ENCODE results near the gene METTL1. TPM values are rescaled to one million over a fixed set of nuclear protein-coding genes. Genes with fewer than 3 reads are reported as not detected.

Gene METTL1
- total RNA-seq, 2 experiments from 2014 or later: 17.3 to 20.4 TPM

DNA sequence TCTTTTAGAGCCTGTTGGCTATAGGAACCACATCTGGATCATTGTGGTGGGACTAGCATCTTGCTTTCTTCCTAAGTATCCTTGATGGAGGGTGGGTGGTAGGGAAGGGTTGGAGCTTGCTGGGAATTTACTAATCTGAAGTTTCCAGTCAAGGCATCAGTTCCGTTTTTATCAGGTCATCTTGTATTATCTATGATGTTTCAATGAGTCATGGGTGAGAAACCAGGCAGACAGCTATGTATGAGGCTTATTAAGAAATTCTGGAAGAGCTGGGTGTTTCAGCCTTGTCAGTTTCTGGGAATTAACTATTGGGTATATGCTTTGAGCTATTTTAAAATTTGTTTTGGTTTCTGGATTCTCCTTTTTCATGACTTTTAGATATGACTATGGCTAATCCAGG is 22.0 kb upstream of the METTL1 start:
- Mint-ChIP-seq H3K4me3 (no peak overlapping the region), H3K27ac (peak overlapping the region; percentile 76), H3K4me1 (ENCODE audit: low read depth) (peaks cover 13% of the 10 kb centered on the region), H3K9me3 (no peaks in the 10 kb centered on the region), H3K27me3 (ENCODE audit: low read depth) (no peaks in the 10 kb centered on the region), H3K36me3 (ENCODE audit: low read depth) (peaks cover 23% of the 10 kb centered on the region)
- DNase-seq: no peak
- CTCF ChIA-PET: interaction anchor here (1.0 to 2.7 kb wide), 6 partner anchors 9 to 111 kb away, joined by 3 to 20 read pairs (median 4); partner anchors contain the start of gene TSFM
- intact Hi-C loops (cut with micrococcal nuclease): no loop called here

DNA sequence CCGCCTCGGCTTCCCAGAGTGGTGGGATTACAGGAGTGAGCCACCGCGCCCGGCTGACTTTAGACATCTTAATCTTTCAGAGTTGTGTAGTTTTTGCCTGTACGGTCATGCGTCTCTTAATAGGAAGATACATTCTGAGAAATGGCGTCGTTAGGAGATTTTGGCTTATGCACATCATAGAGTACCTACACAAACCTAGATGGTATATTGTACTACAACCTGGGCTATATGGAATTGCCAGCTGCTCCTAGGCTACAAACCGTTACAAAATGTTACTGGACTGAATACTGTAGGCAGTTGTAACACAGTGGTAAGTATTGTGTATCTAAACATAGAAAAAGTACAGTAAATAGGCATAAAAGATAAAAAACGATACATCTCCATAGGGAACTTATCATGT is 12.0 kb upstream of the METTL1 start:
- Mint-ChIP-seq H3K4me1 (ENCODE audit: low read depth) (peaks cover 31% of the 10 kb centered on the region), H3K27ac (peak overlapping the region; percentile 15), H3K27me3 (ENCODE audit: low read depth) (no peaks in the 10 kb centered on the region), H3K4me3 (peak overlapping the region; percentile 68), H3K36me3 (ENCODE audit: low read depth) (peaks cover 26% of the 10 kb centered on the region), H3K9me3 (no peaks in the 10 kb centered on the region)
- CTCF ChIA-PET: interaction anchor here (0.9 to 2.9 kb wide), 12 partner anchors 9 to 123 kb away, joined by 3 to 20 read pairs (median 5); no protein-coding TSS in a partner anchor
- intact Hi-C loops (cut with micrococcal nuclease): loop anchor here (2.0 to 5.0 kb wide), 2 partner anchors 19 to 202 kb away; no protein-coding TSS in a partner anchor
- no peak for DNase-seq

DNA sequence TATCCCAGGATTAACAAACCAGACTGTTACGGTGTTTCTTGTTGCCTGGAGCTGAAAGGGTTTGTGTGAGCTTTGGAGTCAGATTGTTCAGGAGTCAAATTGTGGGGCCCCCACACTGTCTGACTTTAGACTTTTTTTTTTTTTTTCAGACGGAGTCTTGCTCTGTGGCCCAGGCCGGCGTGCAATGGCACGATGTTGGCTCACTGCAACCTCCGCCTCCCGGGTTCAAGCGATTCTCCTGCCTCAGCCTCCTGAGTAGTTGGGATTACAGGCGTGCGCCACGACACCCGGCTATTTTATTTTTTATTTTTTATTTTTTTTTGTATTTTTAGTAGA is 11.5 kb upstream of the METTL1 start:
- CTCF ChIA-PET: interaction anchor here (0.8 to 2.9 kb wide), 17 partner anchors 10 to 124 kb away, joined by 3 to 20 read pairs (median 5); partner anchors contain the start of genes AVIL and CDK4
- no peak for DNase-seq
- Mint-ChIP-seq H3K27me3 (ENCODE audit: low read depth) (no peaks in the 10 kb centered on the region), H3K4me1 (ENCODE audit: low read depth) (peaks cover 29% of the 10 kb centered on the region), H3K4me3 (peak overlapping the region; percentile 100), H3K9me3 (no peaks in the 10 kb centered on the region), H3K36me3 (ENCODE audit: low read depth) (peaks cover 22% of the 10 kb centered on the region), H3K27ac (no peak overlapping the region)
- intact Hi-C loops (cut with micrococcal nuclease): loop anchor here (2.0 to 5.0 kb wide), 2 partner anchors 19 to 201 kb away; no protein-coding TSS in a partner anchor

DNA sequence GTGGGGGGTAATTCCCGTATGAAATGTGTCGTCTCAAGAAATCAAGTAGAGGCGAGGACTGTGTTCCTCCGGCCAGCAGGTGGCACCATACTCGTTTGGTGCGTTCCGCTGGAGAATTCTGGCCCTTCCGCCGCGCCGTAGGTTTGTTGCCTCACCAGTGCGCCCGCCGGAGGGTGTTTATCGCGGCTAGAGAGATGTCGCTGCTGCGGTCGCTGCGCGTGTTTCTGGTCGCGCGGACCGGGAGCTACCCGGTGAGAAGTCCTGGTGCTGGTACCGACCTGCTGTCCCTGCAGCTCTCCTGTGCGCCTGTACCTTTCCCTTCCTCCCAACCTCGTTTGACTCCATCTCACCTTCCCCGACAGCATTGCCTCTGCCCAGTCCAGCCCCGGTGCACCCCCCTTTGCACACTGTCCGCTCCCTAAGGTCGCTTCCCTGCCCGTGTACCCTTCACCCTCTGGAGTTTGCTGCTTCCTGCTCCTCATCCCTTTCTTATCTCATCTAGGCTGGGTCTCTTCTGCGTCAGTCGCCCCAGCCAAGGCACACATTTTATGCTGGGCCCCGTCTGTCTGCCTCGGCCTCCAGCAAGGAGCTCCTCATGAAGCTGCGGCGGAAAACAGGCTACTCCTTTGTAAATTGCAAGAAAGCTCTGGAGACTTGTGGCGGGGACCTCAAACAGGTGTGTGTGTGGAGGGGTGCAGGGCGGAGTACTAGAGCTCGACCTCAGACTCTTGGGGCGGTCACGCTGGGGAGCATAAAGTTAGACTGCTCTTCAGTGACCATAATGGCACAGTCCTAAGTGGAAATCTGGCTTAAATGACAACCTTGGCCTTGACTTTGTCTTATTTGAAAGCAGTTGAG is 10.9 kb upstream of the METTL1 start, which contains the start of gene TSFM:
Gene TSFM, plus strand, starts transcription at position 180 of the 858 bp plus-strand sequence. Its CDS starts 15 bp downstream, at position 195.
- CTCF ChIA-PET: interaction anchor here (0.6 to 2.9 kb wide), 21 partner anchors 10 to 124 kb away, joined by 3 to 20 read pairs (median 5); partner anchors contain the start of genes AVIL and CDK4
- Mint-ChIP-seq H3K4me1 (ENCODE audit: low read depth) (peaks cover 29% of the 10 kb centered on the region), H3K4me3 (peak within 1 kb of the TSS; percentile 100), H3K27me3 (ENCODE audit: low read depth) (no peaks in the 10 kb centered on the region), H3K9me3 (no peaks in the 10 kb centered on the region), H3K27ac (peak within 1 kb of the TSS; percentile 86), H3K36me3 (ENCODE audit: low read depth) (peaks cover 20% of the 10 kb centered on the region)
- intact Hi-C loops (cut with micrococcal nuclease): loop anchor here (1.0 to 5.0 kb wide), 8 partner anchors 11 to 201 kb away; partner anchors contain the start of genes CDK4, EEF1AKMT3 and METTL1
- DNase-seq: peak; percentile 99

DNA sequence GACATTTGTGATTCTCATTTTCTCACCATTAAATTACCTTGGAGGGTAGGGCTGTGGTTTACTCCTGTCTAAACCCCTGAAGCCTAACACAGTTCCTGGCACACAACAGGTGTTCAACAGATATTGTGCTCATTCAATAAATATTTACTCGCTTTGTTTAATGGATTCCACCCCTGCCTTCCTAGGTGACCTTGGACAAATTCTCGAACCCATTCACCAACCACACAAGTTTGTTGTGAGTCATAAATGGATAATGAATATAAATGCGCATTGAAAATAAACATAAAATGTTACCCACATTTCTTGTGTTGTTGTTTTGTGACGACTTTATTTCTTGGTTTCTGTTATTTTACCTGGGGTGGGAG is 10.3 kb upstream of the METTL1 start:
- CTCF ChIA-PET: interaction anchor here (0.7 to 2.9 kb wide), 13 partner anchors 11 to 135 kb away, joined by 3 to 20 read pairs (median 5); partner anchors contain the start of gene AVIL
- no peaks in the 10 kb centered on the region for H3K27me3 Mint-ChIP-seq (ENCODE audit: low read depth)
- intact Hi-C loops (cut with micrococcal nuclease): loop anchor here (1.0 to 5.0 kb wide), 8 partner anchors 10 to 200 kb away; partner anchors contain the start of genes CDK4, EEF1AKMT3 and METTL1
- H3K4me1 Mint-ChIP-seq (ENCODE audit: low read depth): peaks cover 29% of the 10 kb centered on the region
- DNase-seq: no peak
- peaks cover 17% of the 10 kb centered on the region for H3K36me3 Mint-ChIP-seq (ENCODE audit: low read depth)
- H3K4me3 Mint-ChIP-seq: peak overlapping the region; percentile 100
- no peaks in the 10 kb centered on the region for H3K9me3 Mint-ChIP-seq
- peak overlapping the region; percentile 86 for H3K27ac Mint-ChIP-seq

DNA sequence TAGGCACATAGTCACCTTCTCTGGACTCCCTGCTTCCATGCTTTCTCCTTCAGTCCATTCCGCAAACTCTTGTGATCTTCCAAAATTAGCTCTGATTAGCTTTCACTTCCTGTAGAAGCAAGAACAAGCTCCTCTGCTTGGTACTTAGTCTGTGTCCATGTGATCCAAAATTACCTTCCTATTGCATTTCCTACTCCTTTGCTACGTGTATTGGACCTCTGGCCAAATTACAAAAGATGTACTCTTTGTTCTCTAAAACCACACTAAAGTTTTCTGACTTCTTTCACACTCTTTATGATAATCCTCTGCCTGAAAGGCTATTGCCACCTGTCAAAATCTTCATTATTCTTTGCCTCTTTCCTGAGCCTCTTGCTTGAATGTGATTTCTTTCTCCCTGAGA is 9.9 kb upstream of the METTL1 start:
- H3K27me3 Mint-ChIP-seq (ENCODE audit: low read depth): no peaks in the 10 kb centered on the region
- intact Hi-C loops (cut with micrococcal nuclease): loop anchor here (1.0 to 5.0 kb wide), 8 partner anchors 10 to 200 kb away; partner anchors contain the start of genes CDK4, EEF1AKMT3 and METTL1

DNA sequence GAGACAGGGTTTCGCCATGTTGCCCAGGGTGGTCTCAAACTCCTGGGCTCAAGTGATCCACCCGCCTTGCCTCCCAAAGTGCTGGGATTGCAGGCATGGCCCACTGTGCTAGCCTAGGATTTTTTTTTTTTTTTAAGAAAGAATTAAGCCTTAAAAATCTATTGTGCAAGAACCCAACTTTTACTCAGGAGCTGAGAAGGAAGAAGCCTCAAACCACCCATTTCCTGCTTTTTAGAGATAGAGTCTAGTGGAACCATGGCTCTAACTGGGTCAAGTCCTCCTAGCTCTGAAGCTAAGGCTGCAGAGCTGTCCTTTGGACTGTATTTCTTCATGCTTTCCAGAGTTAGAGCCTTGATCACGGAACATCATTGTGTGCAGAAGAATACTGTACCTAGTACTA is 9.3 kb upstream of the METTL1 start:
- Mint-ChIP-seq H3K4me3 (no peak overlapping the region), H3K27me3 (ENCODE audit: low read depth) (no peaks in the 10 kb centered on the region), H3K9me3 (no peaks in the 10 kb centered on the region), H3K27ac (peak overlapping the region; percentile 86), H3K4me1 (ENCODE audit: low read depth) (peaks cover 29% of the 10 kb centered on the region), H3K36me3 (ENCODE audit: low read depth) (peaks cover 13% of the 10 kb centered on the region)
- no peak for DNase-seq
- intact Hi-C loops (cut with micrococcal nuclease): loop anchor here (5.0 kb wide), 1 partner anchor 199 kb away; no protein-coding TSS in a partner anchor
- CTCF ChIA-PET: interaction anchor here (0.9 to 2.9 kb wide), 15 partner anchors 9 to 122 kb away, joined by 3 to 10 read pairs (median 5); partner anchors contain the start of genes AVIL, CYP27B1, EEF1AKMT3 and METTL1

More for the DNA sequence above, 9.9 kb upstream of the METTL1 start:
- CTCF ChIA-PET: interaction anchor here (0.7 to 2.9 kb wide), 16 partner anchors 9 to 136 kb away, joined by 3 to 10 read pairs (median 4); partner anchors contain the start of genes AVIL, CYP27B1, EEF1AKMT3 and METTL1
- Mint-ChIP-seq H3K9me3 (no peaks in the 10 kb centered on the region), H3K27ac (peak overlapping the region; percentile 86), H3K4me1 (ENCODE audit: low read depth) (peaks cover 29% of the 10 kb centered on the region), H3K4me3 (no peak overlapping the region), H3K36me3 (ENCODE audit: low read depth) (peaks cover 16% of the 10 kb centered on the region)
- no peak for DNase-seq

DNA sequence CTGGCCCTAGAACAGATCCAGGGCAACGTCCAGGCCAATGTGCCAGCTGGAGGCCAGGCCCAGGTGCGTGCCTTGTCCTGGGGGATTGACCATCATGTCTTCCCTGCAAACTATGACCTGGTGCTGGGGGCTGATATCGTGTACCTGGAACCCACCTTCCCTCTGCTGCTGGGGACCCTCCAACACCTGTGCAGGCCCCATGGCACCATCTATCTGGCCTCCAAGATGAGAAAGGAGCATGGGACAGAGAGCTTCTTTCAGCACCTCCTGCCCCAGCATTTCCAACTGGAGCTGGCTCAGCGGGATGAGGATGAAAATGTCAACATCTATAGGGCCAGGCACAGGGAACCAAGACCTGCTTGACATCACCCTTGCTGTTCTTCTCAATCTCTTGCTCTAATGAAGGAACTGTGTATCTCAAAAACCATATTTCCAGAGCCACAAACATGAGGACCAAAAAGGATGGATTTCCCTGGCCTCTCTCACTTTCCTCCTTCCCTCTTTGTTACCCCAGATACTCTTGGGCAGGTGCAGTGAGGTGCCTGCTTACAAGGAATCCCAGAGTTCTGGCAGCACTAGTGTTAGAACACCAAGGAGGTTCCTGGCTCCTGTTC is 8.5 kb upstream of the METTL1 start:
- DNase-seq: no peak

DNA sequence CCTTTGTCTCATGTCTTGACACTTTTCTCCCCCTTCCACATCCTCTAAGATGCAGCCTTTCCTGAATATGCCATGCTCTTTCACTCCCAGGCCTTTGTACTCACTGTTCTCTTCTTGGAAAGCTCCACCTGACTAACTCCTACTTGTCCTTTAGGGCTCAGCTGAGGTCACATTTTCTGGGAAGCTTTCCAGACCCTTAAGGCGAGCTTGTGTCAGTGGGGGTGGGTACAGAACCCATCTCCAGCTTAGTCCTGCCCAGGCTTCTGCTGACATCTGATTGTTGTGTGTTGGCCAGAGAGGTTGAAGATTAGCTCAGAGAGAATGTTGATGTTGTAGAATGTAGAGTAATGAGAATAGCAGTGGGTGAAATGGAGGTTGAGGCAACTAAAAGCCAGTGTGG is 7.8 kb upstream of the METTL1 start:
- DNase-seq: no peak
- no peaks in the 10 kb centered on the region for H3K27me3 Mint-ChIP-seq (ENCODE audit: low read depth)
- intact Hi-C loops (cut with micrococcal nuclease): loop anchor here (5.0 kb wide), 1 partner anchor 197 kb away; no protein-coding TSS in a partner anchor
- peaks cover 27% of the 10 kb centered on the region for H3K4me1 Mint-ChIP-seq (ENCODE audit: low read depth)
- CTCF ChIA-PET: interaction anchor here (0.8 to 1.2 kb wide), 3 partner anchors 15 to 47 kb away, joined by 3 to 5 read pairs (median 4); no protein-coding TSS in a partner anchor
- no peaks in the 10 kb centered on the region for H3K9me3 Mint-ChIP-seq
- no peak overlapping the region for H3K27ac Mint-ChIP-seq
- H3K36me3 Mint-ChIP-seq (ENCODE audit: low read depth): peaks cover 11% of the 10 kb centered on the region
- H3K4me3 Mint-ChIP-seq: no peak overlapping the region

More for the DNA sequence above, 8.5 kb upstream of the METTL1 start:
- Mint-ChIP-seq H3K4me3 (no peak overlapping the region), H3K27ac (no peak overlapping the region), H3K27me3 (ENCODE audit: low read depth) (no peaks in the 10 kb centered on the region), H3K4me1 (ENCODE audit: low read depth) (peaks cover 27% of the 10 kb centered on the region), H3K36me3 (ENCODE audit: low read depth) (peaks cover 11% of the 10 kb centered on the region), H3K9me3 (no peaks in the 10 kb centered on the region)
- CTCF ChIA-PET: interaction anchor here (1.2 to 1.9 kb wide), 5 partner anchors 16 to 57 kb away, joined by 3 to 6 read pairs (median 4); no protein-coding TSS in a partner anchor
- intact Hi-C loops (cut with micrococcal nuclease): loop anchor here (5.0 kb wide), 1 partner anchor 198 kb away; no protein-coding TSS in a partner anchor

DNA sequence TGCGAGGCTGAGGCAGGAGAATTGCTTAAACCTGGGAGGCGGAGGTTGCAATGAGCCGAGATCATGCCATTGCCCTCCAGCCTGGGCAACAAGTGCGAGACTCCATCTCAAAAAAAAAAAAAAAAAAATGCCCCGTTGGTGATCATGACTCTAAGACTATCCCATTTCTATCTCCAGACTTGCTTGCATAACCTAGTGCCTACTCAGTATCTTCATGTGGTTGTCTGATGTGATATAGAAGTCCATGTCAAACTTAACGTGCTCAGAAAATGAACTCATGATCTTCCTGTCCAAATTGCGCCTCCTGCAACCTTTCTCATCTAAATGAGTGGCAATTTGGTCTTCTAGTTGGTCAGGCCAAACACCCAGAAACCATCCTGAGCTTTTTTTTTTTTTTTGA is 6.0 kb upstream of the METTL1 start:
- peaks cover 26% of the 10 kb centered on the region for H3K4me1 Mint-ChIP-seq (ENCODE audit: low read depth)
- peaks cover 9% of the 10 kb centered on the region for H3K36me3 Mint-ChIP-seq (ENCODE audit: low read depth)
- no peak overlapping the region for H3K4me3 Mint-ChIP-seq
- DNase-seq: no peak
- H3K9me3 Mint-ChIP-seq: no peaks in the 10 kb centered on the region
- intact Hi-C loops (cut with micrococcal nuclease): no loop called here
- no peak overlapping the region for H3K27ac Mint-ChIP-seq
- peaks cover under 1% of the 10 kb centered on the region for H3K27me3 Mint-ChIP-seq (ENCODE audit: low read depth)
- CTCF ChIA-PET: interaction anchor here (0.7 to 1.4 kb wide), 4 partner anchors 11 to 1019 kb away, joined by 3 to 5 read pairs (median 4); partner anchors contain the start of gene CYP27B1

DNA sequence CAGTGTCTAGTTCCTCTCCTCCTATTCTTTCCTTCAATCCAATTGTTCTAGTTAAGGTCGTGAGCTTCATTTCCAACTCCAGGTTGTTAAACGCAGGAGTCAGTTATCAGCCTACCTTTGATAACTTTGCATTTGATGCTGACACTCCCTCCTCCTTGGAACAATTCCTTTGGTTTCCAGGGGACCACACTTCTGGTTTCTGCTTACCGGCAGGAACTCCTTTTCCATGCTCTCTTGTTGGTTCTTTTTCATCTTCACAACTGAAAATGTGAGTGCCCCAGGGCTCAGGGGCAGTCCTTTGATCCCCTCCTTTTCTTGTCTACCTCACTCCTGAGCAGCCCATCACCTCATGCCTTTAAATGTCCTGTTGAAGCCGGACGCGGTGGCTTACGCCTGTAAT is 5.5 kb upstream of the METTL1 start:
- Mint-ChIP-seq H3K9me3 (no peaks in the 10 kb centered on the region), H3K4me1 (ENCODE audit: low read depth) (peaks cover 23% of the 10 kb centered on the region), H3K27me3 (ENCODE audit: low read depth) (peaks cover 2% of the 10 kb centered on the region), H3K4me3 (no peak overlapping the region), H3K36me3 (ENCODE audit: low read depth) (peaks cover 5% of the 10 kb centered on the region), H3K27ac (no peak overlapping the region)
- CTCF ChIA-PET: interaction anchor here (0.7 to 1.4 kb wide), 2 partner anchors 11 to 1018 kb away, joined by 3 to 5 read pairs; partner anchors contain the start of gene CYP27B1
- DNase-seq: no peak
- intact Hi-C loops (cut with micrococcal nuclease): no loop called here
